ENCODE results near the gene UNC5A.

The UNC5A gene

DNA sequence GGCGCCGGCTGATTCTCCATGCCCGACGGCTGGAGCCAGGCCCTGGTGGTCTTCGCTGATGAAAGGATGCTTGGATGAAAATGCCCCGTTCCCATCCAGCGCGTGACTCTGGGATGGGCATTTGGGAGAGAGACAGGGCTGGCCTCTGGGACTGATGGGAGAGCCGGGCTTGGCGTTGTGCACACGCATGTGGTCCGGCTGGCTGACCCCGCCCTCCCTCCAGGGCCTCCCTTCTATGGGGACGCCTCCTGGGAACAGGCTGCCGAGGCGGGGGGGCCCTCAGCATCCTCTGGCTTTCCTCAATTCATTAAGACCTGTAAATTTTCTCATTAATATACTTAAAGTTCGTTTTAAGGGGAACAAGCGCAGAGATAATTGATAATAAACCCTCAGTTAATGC is 36.8 kb downstream of the UNC5A start:
- DNase-seq: no peak

DNA sequence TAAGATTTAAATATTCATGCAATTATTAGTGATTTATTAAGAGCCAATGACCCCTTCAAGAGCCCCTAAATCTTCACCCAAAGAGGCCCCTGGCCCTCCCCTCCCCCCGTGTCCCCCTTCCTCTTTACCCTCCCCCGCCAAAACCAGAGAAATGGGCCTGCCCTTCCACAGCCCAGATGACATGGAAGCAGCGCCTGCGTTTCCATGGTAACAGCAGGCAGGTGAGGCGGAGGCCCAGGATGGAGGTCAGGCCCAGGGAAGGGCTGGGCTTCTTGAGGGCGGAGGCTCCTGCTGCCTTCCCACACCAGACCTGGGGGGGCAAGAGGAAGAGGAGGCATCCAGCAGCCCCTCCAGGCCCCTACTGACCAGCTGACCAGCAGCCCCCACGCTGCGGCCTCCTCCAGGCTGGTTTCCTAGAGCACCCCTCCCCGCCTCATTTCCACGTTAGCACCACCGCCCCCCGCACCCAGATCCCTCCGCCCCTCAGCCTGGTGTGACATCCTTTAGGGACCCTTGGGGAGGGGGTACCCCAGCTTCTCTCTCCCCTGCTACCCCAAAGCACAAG is 37.4 kb downstream of the UNC5A start:
- no peak for DNase-seq

DNA sequence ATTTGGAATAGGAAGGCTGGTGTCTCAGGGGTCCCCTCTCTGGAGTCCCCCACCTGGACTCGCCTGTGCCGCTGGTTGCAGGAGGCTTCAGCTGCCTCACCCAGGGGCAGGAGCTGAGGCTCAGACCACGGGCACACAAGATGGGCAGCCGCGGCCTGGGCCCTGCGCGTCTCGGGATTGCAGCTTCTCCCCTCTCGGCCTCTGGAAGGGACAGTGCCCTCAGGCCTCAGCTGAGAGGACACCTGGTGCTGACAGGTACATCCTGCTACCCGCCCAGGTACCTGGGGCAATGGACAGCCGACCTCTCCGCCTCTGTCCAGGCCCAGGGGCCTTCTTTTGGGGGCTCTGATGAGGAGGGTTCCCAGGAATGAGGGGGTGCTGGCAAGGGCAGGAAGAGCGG is 38.3 kb downstream of the UNC5A start:
- no peak for DNase-seq

DNA sequence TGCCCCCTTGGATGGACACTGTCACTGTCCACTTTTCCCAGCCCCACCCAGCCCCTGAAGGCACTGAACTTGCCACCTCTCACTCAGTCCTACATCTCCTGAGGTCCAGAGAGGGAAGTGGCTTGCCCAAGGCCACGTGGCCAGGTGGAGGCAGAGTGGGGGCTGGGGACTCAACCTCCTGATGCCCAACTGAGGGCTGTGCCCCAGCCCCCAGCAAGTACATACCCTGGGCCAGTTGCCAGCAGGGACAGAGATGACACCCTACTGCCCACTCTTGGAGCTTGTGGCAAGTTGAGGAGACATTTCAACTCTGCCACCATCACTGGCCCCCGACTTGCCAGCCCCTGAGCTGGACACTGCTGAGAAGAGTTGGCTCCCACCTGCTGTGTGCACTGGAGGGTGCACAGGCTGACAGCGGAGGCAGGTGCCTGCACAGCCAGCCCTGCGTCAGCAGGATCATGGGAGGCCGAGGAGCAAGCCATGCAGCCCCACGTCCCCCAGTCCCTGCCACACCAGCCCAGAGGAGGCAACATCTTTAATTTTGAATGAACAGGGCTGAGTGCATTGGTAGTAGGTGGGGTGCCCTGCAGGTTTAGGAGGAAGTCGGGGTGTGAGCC is 39.4 kb downstream of the UNC5A start:
- no peak for DNase-seq

DNA sequence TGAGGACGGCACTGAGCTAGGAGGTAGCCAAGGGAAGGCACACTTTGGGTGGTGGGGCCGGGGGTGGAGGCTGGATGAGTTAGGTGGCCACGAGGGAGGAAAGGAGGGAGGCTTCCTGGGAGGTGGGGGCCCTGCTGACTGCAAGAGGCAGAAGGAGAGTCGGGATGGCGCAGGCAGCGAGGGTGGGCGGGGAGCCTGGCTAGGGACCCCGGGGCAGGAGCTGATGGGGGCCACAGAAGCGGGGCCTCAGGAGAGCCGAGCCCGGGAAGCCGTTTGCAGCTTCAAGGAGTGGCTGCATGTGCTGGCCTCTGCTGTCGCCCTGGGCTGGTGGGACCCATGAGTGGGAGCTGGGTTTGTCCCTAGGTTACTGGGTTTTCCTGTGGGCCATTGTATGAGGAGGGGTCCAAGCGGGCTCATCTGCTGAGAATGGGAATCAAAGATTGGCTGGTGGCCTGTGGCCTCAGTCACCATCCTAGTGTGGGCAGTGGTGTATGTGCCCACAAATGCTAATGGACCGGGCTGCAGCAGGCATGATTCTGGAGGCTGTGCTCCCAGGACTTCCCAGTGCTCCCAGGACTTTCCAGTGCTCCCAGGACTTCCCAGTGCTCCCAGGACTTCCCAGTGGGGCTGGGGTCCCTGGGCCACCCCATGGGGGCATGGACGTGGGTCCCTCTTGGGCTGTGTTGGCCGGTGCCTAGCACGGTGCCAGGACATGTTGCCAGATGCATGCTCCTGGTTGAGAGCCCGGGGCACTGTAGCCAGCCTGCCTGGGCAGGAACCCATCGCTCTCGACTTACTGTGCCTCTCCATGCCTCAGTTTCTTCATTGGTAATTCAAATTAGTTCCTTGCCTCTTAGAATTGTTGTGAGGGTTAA is 40.2 kb downstream of the UNC5A start:
- no peak for DNase-seq

DNA sequence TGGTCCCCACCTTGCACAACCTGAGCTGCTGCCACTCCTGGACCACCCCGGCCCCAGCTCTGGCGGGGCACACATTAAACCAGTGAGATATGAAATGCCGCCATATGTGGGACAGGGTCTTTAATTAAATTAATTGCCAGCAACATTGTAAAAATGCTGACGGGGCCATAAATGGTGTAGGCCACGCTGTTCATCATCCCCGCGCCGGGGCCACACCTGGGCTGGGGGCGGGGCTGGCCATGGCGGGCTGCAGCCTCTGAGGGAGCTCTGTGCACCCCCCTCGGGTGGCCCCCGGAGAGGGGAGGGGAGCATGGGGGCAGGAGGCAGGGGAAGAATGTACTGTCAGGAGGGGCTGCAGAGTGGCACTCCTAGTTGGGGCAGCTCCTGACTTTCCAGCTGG is 41.0 kb downstream of the UNC5A start:
- DNase-seq: no peak

DNA sequence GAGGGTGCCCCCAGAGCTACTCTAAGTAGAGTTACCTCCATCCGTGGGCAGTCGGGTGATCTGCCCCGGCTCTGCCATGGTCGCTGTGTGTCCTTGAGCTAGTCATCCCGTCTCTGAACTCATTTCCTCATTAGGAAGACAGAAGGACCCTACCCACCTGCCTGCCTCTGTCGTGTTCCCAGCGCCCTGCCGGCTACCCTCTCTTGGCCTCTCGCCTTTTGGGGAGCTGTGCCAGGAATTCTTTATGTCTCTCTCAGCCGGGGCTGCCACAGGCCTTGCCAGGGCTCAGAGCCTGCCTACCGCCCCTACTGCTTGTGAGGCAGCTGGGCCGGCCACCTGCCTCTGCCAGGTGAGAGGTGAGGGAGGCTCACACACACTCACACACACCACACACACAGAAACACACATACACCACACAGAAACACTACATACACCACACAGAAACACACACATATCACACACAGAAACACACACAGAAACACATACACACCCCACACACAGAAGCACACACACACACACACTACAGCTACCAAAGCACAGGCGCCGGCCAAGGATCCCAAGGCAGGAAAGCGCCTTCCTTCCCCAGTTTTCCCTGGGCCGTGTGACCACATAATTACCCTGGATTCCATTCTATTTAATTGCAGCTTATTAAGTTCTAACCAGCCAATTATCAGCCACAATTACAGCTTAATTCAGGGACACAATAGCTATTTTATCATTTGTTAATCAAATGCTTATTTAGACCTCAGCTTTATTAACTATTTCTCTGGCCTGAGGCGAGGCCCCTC is 41.7 kb downstream of the UNC5A start:
- DNase-seq: peak; percentile 40

DNA sequence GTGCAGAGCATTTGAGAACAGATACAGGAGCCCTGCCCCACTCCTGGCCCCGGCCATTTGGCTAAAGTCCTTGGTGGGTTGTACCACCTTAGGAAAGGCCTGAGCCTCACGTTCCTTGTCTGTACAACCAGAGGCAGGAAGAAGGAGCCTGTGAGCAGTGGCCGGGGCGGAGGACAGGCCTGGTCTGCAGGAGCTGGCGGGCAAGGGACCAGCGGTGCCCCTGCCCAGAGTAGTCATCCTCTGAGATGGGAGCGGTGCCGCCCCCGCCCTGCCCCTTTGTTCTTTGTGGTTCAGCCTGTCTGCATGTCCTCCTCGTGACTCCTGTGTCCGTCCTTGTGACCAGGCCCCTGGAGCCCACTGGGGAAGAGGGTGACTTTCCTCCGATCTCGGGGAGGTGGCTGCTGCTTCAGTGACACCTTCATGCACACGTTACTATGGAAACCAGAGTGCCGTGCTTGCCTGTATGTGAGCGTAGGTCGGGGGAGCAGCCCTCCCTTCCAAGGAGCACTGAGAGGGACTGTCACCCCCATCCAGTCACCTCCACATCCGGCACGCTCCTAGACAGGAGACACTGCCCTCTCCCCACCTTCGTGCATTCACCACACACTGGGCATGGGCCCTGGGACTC is 42.9 kb downstream of the UNC5A start:
- DNase-seq: no peak

DNA sequence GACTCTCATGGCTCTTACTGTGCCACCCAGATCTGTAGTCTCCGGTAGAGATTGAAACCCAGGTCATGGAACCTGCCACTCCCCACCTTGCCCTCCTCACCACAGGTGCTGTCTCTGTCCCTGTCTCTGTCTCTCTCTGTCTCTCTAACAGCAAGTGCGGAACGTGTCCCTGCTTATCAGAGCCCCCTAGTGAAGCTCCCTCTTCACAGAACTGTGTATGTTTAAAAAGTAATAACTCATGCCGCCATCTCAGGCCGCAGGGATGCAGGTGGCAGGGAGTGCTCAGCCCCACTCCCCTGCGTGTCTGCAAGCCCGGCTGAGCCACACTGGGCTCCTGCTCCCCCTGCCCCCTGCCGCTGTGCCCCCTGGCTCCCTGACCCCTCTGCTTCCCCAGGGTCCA is 43.8 kb downstream of the UNC5A start:
- DNase-seq: no peak

DNA sequence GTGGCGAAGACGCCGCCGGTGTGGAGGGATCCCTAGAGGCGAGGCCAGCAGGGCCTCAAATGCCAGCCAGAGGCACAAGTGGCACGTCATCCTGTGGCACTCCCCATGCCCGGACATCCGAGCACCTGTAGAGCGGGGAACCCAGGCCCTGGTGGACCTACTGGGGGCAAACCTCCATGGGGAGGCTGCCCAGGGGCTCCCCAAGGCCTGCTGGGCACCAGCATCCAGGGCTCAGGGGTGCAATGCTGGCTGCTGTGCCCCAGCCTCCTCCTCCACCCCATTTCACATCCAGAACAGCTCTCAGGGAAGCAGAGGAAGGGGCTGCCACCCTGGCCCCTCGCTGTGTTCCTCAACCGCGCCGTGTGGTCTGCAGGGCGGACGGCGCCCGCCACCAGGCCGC is 45.2 kb downstream of the UNC5A start:
- DNase-seq: no peak

DNA sequence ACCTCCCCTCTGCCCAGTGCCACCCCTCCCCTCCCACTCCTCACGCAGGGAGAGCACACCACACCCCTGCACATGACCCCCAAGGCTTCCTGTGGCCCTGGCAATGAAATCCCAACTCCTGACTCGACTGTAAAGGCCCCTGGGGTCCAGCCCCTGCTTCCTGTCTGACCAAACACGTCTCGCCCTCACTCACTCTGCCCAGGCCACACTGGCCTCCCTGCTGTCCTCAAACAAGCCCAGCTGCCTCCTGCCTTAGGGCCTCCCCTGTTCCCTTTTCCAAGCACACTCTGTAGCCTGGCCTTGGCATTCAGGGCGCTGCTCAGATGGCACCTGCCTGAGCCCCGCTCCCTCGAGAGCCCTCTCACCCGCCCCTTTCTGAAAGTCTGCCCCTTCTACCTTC is 46.4 kb downstream of the UNC5A start:
- DNase-seq: no peak

DNA sequence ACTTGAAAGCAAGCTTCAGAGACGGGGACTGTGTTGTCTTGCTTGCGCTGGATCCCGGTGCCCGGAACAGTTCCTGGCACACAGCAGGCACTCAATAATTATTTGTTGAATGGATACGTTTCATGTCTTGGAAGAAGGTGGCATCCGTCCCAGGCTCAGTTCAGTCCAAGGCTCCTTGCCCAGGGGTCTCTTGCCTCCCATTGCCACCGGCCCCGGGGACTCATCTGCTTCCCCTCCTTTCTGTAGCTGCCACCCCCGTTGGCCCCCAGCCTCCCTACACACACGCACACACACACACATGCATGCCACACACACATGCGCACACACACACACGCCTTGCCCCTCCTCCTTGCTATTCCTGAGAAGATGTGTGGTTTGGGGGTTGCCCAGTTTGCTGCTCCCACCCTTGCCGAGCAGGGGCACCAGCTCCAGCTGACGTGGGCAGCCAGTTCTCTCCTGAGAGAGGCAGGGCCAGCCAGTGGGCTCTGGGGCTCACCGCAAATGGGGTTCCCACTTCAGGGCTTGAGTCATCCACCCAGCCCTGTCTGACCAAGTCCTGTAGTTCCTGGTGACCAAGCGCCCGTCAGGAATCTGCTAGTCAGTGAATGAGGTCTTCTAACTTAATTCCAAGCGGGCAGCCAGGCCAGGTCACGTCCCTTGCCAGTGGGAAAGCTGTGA is 47.0 kb downstream of the UNC5A start:
- no peak for DNase-seq

DNA sequence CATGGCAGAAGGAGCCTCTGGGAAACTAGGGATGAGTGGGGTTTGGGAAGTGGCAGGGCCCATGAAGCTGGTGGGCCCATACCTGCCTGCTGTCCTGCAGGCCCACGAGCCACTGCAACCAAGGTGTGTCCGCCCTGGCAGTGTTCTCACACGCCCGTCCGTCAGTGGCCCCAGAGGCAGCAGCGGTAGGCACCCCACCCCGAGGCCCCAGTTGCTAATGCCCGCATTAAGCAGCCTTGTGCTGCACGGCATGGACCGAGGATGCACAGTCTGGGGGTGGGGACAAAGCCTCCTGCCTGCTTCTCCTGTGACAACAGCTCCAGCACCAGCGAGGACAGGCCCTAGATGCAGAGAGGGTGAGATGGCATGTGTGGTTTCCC is 47.5 kb downstream of the UNC5A start:
- DNase-seq: no peak

DNA sequence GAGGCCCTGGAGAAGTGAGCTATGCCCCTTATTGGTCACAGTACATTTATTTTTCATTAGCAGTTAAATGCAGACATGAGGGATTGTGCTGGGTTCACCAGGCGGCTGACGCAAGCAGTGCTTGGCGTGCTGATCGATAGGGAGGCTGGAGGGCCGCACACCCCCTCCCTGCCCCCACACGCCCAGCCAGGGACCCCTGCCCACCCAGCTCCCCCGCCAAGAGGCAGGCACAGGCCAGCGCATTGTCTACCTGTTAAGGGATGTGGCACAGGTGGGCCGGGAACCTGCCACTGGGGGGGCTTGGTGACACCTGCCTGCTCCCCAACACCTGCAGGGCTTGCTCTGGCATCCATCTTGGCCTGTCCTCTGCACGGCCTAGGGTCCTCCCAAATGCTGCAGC is 49.6 kb downstream of the UNC5A start:
- no peak for DNase-seq

DNA sequence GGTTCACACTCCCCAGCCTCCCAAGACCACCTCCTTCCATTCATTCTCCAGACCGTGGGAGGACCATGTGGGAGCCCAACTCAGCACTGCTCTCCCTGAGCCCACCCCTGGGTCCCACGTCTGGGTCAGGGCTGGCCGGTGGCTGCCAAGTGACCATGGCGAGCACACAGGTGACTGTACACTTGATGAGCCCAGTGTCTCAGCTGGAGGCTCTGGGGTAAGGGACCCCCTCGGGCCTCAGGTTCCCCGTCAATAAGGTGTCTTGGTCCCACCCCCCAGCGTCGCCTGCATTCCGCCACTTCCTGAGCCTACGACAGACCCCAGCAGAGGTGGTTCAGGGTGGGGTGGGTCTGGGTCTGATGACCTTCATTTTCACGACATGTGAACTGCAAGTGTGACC is 50.0 kb downstream of the UNC5A start:
- DNase-seq: no peak

DNA sequence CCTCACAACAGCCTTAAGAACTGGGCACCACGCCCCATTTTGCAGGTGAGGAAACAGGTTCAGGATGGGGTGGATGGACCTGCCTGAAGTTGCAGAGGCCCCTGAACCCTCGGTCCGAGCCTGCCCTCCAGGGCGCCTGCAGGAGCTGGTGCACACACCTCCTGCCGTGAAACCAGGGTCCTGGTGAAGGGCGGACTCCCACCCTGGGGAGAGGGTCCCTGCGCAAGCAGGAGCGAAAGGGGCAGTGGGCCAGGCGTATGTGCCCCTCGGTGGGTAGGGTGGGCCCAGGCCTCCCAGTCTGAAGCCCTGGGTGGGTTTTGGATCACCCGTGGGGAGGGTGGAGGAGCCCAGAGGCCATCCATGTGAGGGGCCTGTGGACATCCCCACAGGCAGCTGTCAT is 50.9 kb downstream of the UNC5A start:
- no peak for DNase-seq

DNA sequence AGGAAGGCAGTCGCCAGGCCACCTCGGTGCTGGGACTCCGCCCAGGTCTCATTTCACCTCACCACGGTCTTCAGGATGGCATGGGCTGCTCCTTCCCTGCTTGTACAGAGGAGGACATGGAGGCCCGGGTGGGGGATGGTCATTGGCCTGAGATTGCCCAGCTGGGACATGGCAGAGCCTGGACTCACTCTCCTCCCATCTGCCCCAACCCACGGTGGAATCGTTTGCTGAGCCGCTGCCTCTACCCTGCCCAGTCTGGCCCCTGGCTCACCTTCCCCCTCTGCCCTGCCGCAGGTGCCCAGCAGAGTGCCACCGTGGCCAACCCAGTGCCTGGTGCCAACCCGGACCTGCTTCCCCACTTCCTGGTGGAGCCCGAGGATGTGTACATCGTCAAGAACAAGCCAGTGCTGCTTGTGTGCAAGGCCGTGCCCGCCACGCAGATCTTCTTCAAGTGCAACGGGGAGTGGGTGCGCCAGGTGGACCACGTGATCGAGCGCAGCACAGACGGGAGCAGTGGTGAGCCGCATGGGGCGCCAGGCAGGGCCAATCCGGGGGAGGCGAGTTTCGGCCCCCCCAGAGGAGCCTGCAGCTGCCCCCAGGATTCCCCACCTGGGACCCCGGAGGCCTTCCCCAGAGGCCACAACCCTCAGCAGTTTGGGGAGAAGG is 52.1 kb downstream of the UNC5A start:
- no peak for DNase-seq

DNA sequence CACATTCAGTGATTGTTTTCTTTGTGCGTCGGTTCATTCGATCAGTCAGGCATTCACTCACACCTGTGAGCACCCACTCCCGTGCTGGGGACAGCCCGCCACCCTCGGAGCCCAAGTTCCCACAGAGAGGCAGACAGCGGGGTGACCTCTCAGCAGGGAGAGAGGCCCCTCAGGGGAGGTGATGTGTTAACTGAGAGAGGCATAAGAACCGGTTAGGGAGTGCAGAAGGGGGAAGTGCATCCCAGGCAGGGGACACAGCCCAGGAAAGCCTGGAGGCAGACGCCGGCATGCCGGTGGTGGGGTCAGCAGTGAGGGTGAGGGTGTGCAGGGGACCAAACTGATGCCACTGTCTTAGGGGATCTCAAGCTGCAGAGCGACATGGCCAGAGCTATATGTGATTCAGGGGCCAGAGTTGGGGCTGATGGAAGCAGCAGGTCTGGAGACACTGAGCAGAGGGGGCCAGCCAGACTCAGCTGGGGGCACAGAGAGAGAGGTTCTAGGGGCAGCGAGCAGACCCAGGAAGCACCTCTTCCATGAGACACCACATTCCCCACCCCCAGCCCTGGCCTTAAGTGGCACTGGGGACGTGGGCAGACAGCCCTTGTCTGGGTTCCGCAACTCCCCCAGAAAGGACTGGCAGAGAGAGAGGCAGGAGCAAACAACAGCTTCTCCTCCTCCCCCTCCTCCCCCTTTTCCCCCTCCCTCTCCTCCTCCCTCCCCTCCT is 52.8 kb downstream of the UNC5A start:
- no peak for DNase-seq

DNA sequence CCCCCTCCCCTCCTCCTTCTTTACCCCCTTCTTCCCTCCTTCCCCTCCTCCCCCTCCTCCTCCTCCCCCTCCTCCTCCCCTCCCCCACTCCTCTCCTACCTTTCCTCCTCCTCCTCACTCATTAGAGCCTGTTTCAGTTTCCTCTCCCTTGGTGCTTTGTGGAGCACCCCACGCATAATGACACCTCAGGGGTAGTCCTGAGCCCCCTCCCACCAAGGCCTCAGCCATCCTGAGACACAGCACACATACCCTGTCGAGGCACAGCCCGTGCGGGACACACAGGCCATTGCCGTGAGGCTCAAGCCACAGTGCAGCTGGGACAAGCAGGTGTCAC is 53.4 kb downstream of the UNC5A start:
- DNase-seq: no peak

DNA sequence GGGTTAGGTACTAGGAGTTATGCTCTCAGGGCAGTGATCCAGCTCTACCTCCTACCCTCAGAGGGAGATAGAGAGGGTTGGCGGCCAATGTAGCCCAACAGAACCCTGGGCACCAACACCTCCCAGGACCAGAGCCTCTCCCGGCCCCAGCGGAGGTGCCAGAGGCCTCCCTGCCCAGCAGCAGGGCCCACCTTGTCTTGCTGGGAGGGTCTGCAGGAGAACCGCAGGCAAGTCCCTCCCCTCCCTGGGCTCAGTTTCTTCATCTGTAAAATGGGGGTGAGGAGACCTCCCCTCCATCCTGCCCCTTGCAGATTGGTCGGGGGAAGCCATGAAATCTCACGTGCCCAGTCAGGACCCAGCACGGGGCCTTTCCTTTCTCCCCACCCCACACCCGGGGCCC is 54.4 kb downstream of the UNC5A start:
- DNase-seq: no peak

DNA sequence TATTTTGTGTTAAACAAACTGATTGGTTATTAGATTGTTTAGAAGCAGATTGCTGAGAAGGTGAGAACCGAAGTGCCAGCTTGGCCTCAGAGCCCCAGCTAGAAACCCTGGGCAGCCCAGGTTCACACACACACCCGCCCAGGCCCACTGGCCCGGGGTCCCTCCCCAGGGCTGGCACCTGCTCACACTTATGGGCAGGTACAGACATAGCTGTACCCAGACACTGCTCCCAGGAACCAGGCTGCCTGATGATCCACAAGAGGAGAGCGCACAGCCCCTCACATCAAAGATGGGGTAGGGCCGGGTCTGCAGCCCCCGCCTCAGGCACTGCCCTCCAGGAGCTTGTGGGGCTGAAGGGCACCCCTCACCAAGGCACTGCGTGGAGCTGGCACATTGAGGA is 55.6 kb downstream of the UNC5A start:
- DNase-seq: no peak
